Measurements from ENCODE around the gene USP44.

- TF ChIP-seq MAFK (IDR thresholded peaks at IDR 0.05; ENCODE audit: low read depth, low read length) (no peak), POLR2A (IDR thresholded peaks at IDR 0.05; ENCODE audit: low read depth, low read length) (no peak), SMC3 (IDR thresholded peaks at IDR 0.05; ENCODE audit: low read depth, low read length) (no peak), CEBPB (IDR thresholded peaks at IDR 0.05; ENCODE audit: low read depth, low read length) (no peak), RAD21 (IDR thresholded peaks at IDR 0.05; ENCODE audit: low read length) (no peak), RFX5 (IDR thresholded peaks at IDR 0.05; ENCODE audit: low read depth, low read length) (no peak), MXI1 (IDR thresholded peaks at IDR 0.05; ENCODE audit: borderline replicate concordance, low read depth, low read length) (no peak), BHLHE40 (IDR thresholded peaks at IDR 0.05; ENCODE audit: low read depth, low read length) (no peak), FOS (IDR thresholded peaks at IDR 0.05; ENCODE audit: low read depth, low read length) (no peak), NFE2L2 (IDR thresholded peaks at IDR 0.05; ENCODE audit: low read depth, low read length) (no peak), MAZ (IDR thresholded peaks at IDR 0.05; ENCODE audit: borderline replicate concordance, low read depth, low read length) (no peak)
- TF ChIP-seq, protein P1, sequence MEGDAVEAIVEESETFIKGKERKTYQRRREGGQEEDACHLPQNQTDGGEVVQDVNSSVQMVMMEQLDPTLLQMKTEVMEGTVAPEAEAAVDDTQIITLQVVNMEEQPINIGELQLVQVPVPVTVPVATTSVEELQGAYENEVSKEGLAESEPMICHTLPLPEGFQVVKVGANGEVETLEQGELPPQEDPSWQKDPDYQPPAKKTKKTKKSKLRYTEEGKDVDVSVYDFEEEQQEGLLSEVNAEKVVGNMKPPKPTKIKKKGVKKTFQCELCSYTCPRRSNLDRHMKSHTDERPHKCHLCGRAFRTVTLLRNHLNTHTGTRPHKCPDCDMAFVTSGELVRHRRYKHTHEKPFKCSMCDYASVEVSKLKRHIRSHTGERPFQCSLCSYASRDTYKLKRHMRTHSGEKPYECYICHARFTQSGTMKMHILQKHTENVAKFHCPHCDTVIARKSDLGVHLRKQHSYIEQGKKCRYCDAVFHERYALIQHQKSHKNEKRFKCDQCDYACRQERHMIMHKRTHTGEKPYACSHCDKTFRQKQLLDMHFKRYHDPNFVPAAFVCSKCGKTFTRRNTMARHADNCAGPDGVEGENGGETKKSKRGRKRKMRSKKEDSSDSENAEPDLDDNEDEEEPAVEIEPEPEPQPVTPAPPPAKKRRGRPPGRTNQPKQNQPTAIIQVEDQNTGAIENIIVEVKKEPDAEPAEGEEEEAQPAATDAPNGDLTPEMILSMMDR (conservative IDR thresholded peaks at IDR 0.05; ENCODE audit: low read depth, low read length): no peak
- TF ChIP-seq, protein P2, sequence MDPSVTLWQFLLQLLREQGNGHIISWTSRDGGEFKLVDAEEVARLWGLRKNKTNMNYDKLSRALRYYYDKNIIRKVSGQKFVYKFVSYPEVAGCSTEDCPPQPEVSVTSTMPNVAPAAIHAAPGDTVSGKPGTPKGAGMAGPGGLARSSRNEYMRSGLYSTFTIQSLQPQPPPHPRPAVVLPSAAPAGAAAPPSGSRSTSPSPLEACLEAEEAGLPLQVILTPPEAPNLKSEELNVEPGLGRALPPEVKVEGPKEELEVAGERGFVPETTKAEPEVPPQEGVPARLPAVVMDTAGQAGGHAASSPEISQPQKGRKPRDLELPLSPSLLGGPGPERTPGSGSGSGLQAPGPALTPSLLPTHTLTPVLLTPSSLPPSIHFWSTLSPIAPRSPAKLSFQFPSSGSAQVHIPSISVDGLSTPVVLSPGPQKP (IDR thresholded peaks at IDR 0.05; ENCODE audit: borderline replicate concordance, low read depth, low read length): no peak
- TF ChIP-seq, protein P3, sequence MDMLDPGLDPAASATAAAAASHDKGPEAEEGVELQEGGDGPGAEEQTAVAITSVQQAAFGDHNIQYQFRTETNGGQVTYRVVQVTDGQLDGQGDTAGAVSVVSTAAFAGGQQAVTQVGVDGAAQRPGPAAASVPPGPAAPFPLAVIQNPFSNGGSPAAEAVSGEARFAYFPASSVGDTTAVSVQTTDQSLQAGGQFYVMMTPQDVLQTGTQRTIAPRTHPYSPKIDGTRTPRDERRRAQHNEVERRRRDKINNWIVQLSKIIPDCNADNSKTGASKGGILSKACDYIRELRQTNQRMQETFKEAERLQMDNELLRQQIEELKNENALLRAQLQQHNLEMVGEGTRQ (IDR thresholded peaks at IDR 0.05; ENCODE audit: low read depth, low read length): no peak
These were observed 21.5 kb downstream of the USP44 start for GRCh38 chr12:95529693-95530225.

All from IMR-90 (cell line).